SK-N-SH (cell line): Measurements from ENCODE around the gene CSTB. TPM values are rescaled to one million over a fixed set of nuclear protein-coding genes. Genes with fewer than 3 reads are reported as not detected.

ENCODE experiments used
- CTCF ChIA-PET: fragments of 300-600, 350-600 bp; formaldehyde crosslinking; extraction: SDS; loops from one replicate; lab custom pipeline; 2021; lab: Yijun Ruan, JAX
- POLR2A ChIA-PET: fragments of 350-600 bp; sonication (Branson Sonifier 250); formaldehyde crosslinking; extraction: SDS; loops from one replicate; lab custom pipeline; 2020; ENCODE audit warnings: antibody characterized with exemption, inconsistent platforms; lab: Yijun Ruan, JAX
- DNase-seq: peaks from one replicate; pipeline ENCODE4 v3.0.0; 2012
- H2AFZ ChIP-seq: fragments of 200-600 bp; sonication (generic); 2 replicates; pipeline ENCODE4 v1.8.1; 2016; ENCODE audit warnings: antibody characterized with exemption, mild to moderate bottlenecking, low read depth
- H3F3A ChIP-seq: fragments of 200-600 bp; sonication (generic); replicated peaks from 2 replicates; pipeline ENCODE3; 2016; ENCODE audit warnings: antibody characterized with exemption, mild to moderate bottlenecking; ENCODE audit not compliant: insufficient read depth
- H3K27ac ChIP-seq, 2 experiments: fragments of 200-500 bp in 1 of 2; fragments of 200-600 bp in 1 of 2; sonication (Bioruptor generic) in 1 of 2; sonication (generic), shearing (Covaris generic) in 1 of 2; 2 replicates each; pipeline versions ENCODE4 v1.5.1 to v1.6.1; 2014 to 2016; ENCODE audit warnings: low read depth in 2 of 2, inconsistent platforms in 1 of 2, low read length in 1 of 2, mild to moderate bottlenecking in 1 of 2, mixed read lengths in 1 of 2
- H3K27me3 ChIP-seq: fragments of 200-600 bp; sonication (generic), shearing (Covaris generic); 2 replicates; pipeline ENCODE4 v1.6.1; 2016; ENCODE audit warnings: mixed run types; ENCODE audit not compliant: insufficient read depth
- H3K36me3 ChIP-seq, 2 experiments: fragments of 200-500 bp in 1 of 2; fragments of 200-600 bp in 1 of 2; sonication (Bioruptor generic) in 1 of 2; sonication (generic) in 1 of 2; replicated peaks in 1 of 2; 2 replicates each; pipeline versions ENCODE3 to v1.5.1; 2014 to 2016; ENCODE audit warnings: low read length in 1 of 2, mild to moderate bottlenecking in 1 of 2; ENCODE audit not compliant: insufficient read depth in 2 of 2, control insufficient read depth in 1 of 2
- H3K4me1 ChIP-seq, 2 experiments: fragments of 200-500 bp in 1 of 2; fragments of 200-600 bp in 1 of 2; sonication (Bioruptor generic) in 1 of 2; sonication (generic), shearing (Covaris generic) in 1 of 2; 2 replicates each; pipeline versions ENCODE4 v1.5.1 to v1.6.1; 2014 to 2016; ENCODE audit warnings: low read depth in 1 of 2, low read length in 1 of 2, mixed run types in 1 of 2; ENCODE audit not compliant: insufficient read depth in 2 of 2, control insufficient read depth in 1 of 2
- H3K4me2 ChIP-seq: fragments of 200-600 bp; sonication (generic), shearing (Covaris generic); 2 replicates; pipeline ENCODE4 v1.6.1; 2017; ENCODE audit warnings: mixed run types
- H3K4me3 ChIP-seq, 2 experiments: fragments of 200-500 bp in 1 of 2; fragments of 200-600 bp in 1 of 2; sonication (Bioruptor generic) in 1 of 2; sonication (generic), shearing (Covaris generic) in 1 of 2; 2 replicates each; pipeline versions ENCODE4 v1.5.1 to v1.8.1; 2014 to 2016; ENCODE audit warnings: low read depth in 2 of 2, inconsistent platforms in 1 of 2, low read length in 1 of 2, mild to moderate bottlenecking in 1 of 2, mixed read lengths in 1 of 2, moderate library complexity in 1 of 2
- H3K79me2 ChIP-seq: fragments of 200-600 bp; sonication (generic); 2 replicates; pipeline ENCODE4 v1.8.1; 2017; ENCODE audit warnings: mild to moderate bottlenecking; ENCODE audit not compliant: insufficient read depth
- H3K9ac ChIP-seq: fragments of 200-600 bp; sonication (generic); 2 replicates; pipeline ENCODE4 v1.6.1; 2017; ENCODE audit warnings: mixed run types
- H3K9me2 ChIP-seq: fragments of 200-600 bp; sonication (generic); 2 replicates; pipeline ENCODE4 v1.6.1; 2017; ENCODE audit warnings: mixed run types
- H3K9me3 ChIP-seq: fragments of 200-600 bp; sonication (generic); 2 replicates; pipeline ENCODE4 v1.6.1; 2017; ENCODE audit warnings: mixed run types, mild to moderate bottlenecking, moderate library complexity
- H4K20me1 ChIP-seq: fragments of 200-600 bp; sonication (generic); 2 replicates; pipeline ENCODE4 v1.6.1; 2017; ENCODE audit warnings: mild to moderate bottlenecking, mixed run types; ENCODE audit not compliant: insufficient read depth
- ELF1 ChIP-seq: IDR thresholded peaks from 2 replicates; pipeline ENCODE4 v1.4.0; 2012
- FOXJ3 ChIP-seq: sonication (generic); formaldehyde crosslinking; IDR thresholded peaks from 2 replicates; pipeline ENCODE4 v1.5.1; 2020; ENCODE audit warnings: mild to moderate bottlenecking, missing genetic modification reagents
- GATA2 ChIP-seq: sonication (generic); formaldehyde crosslinking; IDR thresholded peaks from 2 replicates; pipeline ENCODE4 v1.5.0; 2020; ENCODE audit warnings: mild to moderate bottlenecking, missing genetic modification reagents
- MXI1 ChIP-seq: IDR thresholded peaks from 2 replicates; pipeline ENCODE4 v1.6.1; 2012; ENCODE audit warnings: mild to moderate bottlenecking, low read depth, low read length, improper control_type of control experiment
- RCOR1 ChIP-seq: fragments of 150-350 bp; IDR thresholded peaks from 2 replicates; pipeline ENCODE4 v1.6.1; 2017; ENCODE audit warnings: antibody characterized with exemption, low read length
- WGBS: methylation state at CpG from one replicate; pipeline ENCODE4 v1.1.6; 2017; ENCODE audit warnings: low lambda C conversion rate; 5-methylcytosine and 5-hydroxymethylcytosine counted together
- polyA plus RNA-seq, 3 experiments: library from polyadenylated mRNA; depleted of rRNA; stranded (reverse); fragments of >200 nt; gene quantifications; 2 replicates each; pipeline ENCODE4 v1.2.3, GENCODE V29; 2012
- TF ChIP-seq, protein P1 (sequence below): IDR thresholded peaks from 2 replicates; pipeline ENCODE4; 2012
- TF ChIP-seq, protein P2 (sequence below): IDR thresholded peaks from 2 replicates; pipeline ENCODE4 v1.6.1; 2012; ENCODE audit warnings: mild to moderate bottlenecking, low read depth, low read length, moderate library complexity
- TF ChIP-seq, protein P3 (sequence below): IDR thresholded peaks from 2 replicates; pipeline ENCODE4 v1.4.0; 2012; ENCODE audit warnings: low read depth, borderline replicate concordance

Gene CSTB
- polyA plus RNA-seq, 1 of the 3 experiments (the other 2 are of a cell fraction), result 101 TPM

DNA sequence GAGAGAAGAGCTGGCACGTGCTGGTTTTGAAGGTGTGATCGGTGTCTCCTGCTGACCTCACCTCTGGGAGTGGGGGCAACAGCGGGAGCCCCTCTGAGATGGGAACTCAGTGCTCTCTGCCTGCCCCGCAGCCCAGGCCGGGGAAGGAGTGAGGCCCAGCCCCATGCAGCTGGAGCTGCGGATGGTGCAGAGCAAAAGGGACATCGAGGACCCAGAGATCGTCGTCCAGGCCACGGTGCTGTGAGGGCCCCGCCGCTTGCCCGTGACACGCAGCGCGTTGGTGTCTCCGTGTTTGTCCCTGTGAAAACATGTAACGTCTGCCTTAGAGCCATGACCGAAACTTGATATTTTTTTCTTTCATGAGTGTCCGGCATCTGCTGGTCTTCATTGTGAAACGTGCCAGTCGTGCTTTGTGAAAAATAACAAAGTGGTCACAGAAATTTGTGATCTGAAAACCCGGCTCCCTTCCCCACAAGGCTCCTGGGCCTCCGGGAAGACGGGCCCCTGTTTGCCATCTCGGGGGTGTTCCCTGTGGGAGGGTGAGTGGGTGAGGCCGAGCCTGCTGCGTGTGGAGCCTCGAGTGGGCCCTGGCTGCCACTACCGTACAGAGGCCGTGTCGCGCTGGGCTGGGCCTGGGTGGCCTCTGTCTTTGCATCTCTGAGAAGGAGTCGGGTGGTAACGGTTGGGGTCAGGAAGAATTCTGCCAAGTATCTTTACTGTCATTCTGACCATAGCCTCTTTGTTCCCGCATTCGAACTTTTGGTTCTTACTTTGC is 20.1 kb downstream of the CSTB start:
- CTCF ChIA-PET, result interaction anchor here (1.4 kb wide), 1 partner anchor 15 kb away, joined by 4 read pairs; no protein-coding TSS in a partner anchor
- H3K9me2 ChIP-seq, result no peaks in the 10 kb centered on the region
- H3K27ac ChIP-seq, result no peak overlapping the region
- peaks cover 0 to 70% of the 10 kb centered on the region in 2 experiments for H3K36me3 ChIP-seq
- H2AFZ ChIP-seq, result no peak overlapping the region
- POLR2A ChIA-PET, result no interaction called here
- H3K79me2 ChIP-seq, result no peaks in the 10 kb centered on the region
- TF ChIP-seq MXI1 (no peak), ELF1 (no peak), GATA2 (CRISPR knock-in tag) (no peak), RCOR1 (no peak), FOXJ3 (CRISPR knock-in tag) (no peak)
- TF ChIP-seq, protein P1, sequence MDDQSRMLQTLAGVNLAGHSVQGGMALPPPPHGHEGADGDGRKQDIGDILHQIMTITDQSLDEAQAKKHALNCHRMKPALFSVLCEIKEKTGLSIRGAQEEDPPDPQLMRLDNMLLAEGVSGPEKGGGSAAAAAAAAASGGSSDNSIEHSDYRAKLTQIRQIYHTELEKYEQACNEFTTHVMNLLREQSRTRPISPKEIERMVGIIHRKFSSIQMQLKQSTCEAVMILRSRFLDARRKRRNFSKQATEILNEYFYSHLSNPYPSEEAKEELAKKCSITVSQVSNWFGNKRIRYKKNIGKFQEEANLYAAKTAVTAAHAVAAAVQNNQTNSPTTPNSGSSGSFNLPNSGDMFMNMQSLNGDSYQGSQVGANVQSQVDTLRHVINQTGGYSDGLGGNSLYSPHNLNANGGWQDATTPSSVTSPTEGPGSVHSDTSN, result no peak
- TF ChIP-seq, protein P2, sequence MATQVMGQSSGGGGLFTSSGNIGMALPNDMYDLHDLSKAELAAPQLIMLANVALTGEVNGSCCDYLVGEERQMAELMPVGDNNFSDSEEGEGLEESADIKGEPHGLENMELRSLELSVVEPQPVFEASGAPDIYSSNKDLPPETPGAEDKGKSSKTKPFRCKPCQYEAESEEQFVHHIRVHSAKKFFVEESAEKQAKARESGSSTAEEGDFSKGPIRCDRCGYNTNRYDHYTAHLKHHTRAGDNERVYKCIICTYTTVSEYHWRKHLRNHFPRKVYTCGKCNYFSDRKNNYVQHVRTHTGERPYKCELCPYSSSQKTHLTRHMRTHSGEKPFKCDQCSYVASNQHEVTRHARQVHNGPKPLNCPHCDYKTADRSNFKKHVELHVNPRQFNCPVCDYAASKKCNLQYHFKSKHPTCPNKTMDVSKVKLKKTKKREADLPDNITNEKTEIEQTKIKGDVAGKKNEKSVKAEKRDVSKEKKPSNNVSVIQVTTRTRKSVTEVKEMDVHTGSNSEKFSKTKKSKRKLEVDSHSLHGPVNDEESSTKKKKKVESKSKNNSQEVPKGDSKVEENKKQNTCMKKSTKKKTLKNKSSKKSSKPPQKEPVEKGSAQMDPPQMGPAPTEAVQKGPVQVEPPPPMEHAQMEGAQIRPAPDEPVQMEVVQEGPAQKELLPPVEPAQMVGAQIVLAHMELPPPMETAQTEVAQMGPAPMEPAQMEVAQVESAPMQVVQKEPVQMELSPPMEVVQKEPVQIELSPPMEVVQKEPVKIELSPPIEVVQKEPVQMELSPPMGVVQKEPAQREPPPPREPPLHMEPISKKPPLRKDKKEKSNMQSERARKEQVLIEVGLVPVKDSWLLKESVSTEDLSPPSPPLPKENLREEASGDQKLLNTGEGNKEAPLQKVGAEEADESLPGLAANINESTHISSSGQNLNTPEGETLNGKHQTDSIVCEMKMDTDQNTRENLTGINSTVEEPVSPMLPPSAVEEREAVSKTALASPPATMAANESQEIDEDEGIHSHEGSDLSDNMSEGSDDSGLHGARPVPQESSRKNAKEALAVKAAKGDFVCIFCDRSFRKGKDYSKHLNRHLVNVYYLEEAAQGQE, result no peak
- TF ChIP-seq, protein P3, sequence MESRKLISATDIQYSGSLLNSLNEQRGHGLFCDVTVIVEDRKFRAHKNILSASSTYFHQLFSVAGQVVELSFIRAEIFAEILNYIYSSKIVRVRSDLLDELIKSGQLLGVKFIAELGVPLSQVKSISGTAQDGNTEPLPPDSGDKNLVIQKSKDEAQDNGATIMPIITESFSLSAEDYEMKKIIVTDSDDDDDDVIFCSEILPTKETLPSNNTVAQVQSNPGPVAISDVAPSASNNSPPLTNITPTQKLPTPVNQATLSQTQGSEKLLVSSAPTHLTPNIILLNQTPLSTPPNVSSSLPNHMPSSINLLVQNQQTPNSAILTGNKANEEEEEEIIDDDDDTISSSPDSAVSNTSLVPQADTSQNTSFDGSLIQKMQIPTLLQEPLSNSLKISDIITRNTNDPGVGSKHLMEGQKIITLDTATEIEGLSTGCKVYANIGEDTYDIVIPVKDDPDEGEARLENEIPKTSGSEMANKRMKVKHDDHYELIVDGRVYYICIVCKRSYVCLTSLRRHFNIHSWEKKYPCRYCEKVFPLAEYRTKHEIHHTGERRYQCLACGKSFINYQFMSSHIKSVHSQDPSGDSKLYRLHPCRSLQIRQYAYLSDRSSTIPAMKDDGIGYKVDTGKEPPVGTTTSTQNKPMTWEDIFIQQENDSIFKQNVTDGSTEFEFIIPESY, result no peak
- H3K4me2 ChIP-seq, result no peak overlapping the region
- no peaks in the 10 kb centered on the region for H3F3A ChIP-seq
- H3K27me3 ChIP-seq, result no peaks in the 10 kb centered on the region
- no peaks in the 10 kb centered on the region for H3K4me1 ChIP-seq
- DNase-seq, result no peak
- H3K9ac ChIP-seq, result no peak overlapping the region
- H3K9me3 ChIP-seq, result no peaks in the 10 kb centered on the region
- WGBS, result 94% methylated on average over 13 of the region's 37 CpGs
- H3K4me3 ChIP-seq, result no peak overlapping the region
- no peaks in the 10 kb centered on the region for H4K20me1 ChIP-seq
